Measurements from ENCODE around the gene CGB2.
"Not testable (repeated sequence)": the region's sequence is repeated elsewhere in the genome, so short reads cannot be mapped to it uniquely, and the experiment has no call there.

Gene CGB2

GRCh38 chr19:49028686-49029085 is 3.0 kb upstream of the CGB2 start:
- H3K9me3 ChIP-seq (ENCODE audit: severe bottlenecking); H3K27me3 ChIP-seq (ENCODE audit: insufficient read depth, poor library complexity, severe bottlenecking); ATAC-seq (ENCODE audit: low read depth); H3K36me3 ChIP-seq (ENCODE audit: low read depth); H3K4me3 ChIP-seq (ENCODE audit: severe bottlenecking); H3K27ac ChIP-seq (ENCODE audit: poor library complexity, severe bottlenecking); H3K4me1 ChIP-seq (ENCODE audit: insufficient read depth, poor library complexity, severe bottlenecking); DNase-seq (ENCODE audit: low spot score): not testable (repeated sequence)

GRCh38 chr19:49029749-49030148 is 1.9 kb upstream of the CGB2 start:
- not testable (repeated sequence) for H3K27me3 ChIP-seq (ENCODE audit: insufficient read depth, poor library complexity, severe bottlenecking); H3K36me3 ChIP-seq (ENCODE audit: low read depth); H3K4me1 ChIP-seq (ENCODE audit: insufficient read depth, poor library complexity, severe bottlenecking); H3K27ac ChIP-seq (ENCODE audit: poor library complexity, severe bottlenecking); H3K9me3 ChIP-seq (ENCODE audit: severe bottlenecking); DNase-seq (ENCODE audit: low spot score); H3K4me3 ChIP-seq (ENCODE audit: severe bottlenecking)
- peak; percentile 36; the same call in 1 of the 3 replicates for ATAC-seq (ENCODE audit: low read depth)

DNA sequence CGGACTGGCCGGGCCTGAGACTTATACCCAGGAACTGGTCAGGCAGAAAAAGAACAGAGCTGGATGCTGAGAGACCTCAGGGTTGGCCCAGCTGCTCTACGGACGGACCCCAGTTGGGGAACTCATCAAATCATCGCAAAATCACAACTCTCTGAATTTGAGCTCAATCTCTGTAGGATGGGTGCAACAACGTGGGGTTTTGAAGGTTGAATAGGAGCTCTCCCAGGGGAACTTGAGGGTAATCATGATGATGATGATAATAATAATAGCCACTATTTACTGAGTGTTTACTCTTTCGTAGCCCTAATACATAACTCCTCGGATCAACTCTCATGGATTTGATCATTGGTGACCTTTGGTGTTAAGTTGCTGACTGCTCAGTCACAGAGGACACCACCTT is 1.4 kb upstream of the CGB2 start:
- H3K36me3 ChIP-seq (ENCODE audit: low read depth); ATAC-seq (ENCODE audit: low read depth); H3K9me3 ChIP-seq (ENCODE audit: severe bottlenecking); H3K4me1 ChIP-seq (ENCODE audit: insufficient read depth, poor library complexity, severe bottlenecking); H3K27ac ChIP-seq (ENCODE audit: poor library complexity, severe bottlenecking); DNase-seq (ENCODE audit: low spot score); H3K4me3 ChIP-seq (ENCODE audit: severe bottlenecking); H3K27me3 ChIP-seq (ENCODE audit: insufficient read depth, poor library complexity, severe bottlenecking): not testable (repeated sequence)

DNA sequence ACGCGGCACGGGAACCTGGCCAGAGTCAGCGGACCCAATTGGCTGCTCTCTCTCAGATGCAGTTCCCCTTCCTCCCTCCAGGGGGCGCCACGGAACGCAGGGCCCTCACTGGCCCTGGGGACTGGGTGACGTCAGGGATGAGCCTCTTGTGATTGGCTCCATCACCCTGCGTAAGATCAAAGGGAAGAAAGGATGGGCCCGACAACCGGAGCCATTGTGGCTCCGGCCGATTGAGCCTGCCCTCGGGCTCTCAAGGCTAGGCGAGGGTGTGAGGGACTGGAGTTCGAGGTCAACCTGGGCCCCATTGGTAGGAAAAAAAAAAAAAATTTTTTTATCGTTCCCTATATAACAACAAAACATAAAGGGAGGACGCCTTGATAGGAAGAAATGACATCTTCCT is 5.1 kb downstream of the CGB2 start, which contains the start of gene CGB1:
Gene CGB1, minus strand, starts transcription at position 81 of the 400 bp plus-strand sequence. CDS start 184 bp downstream, outside the sequence.
- H3K27me3 ChIP-seq (ENCODE audit: insufficient read depth, poor library complexity, severe bottlenecking); H3K36me3 ChIP-seq (ENCODE audit: low read depth); H3K4me1 ChIP-seq (ENCODE audit: insufficient read depth, poor library complexity, severe bottlenecking); H3K4me3 ChIP-seq (ENCODE audit: severe bottlenecking); H3K27ac ChIP-seq (ENCODE audit: poor library complexity, severe bottlenecking); H3K9me3 ChIP-seq (ENCODE audit: severe bottlenecking); DNase-seq (ENCODE audit: low spot score); ATAC-seq (ENCODE audit: low read depth): not testable (repeated sequence)
- TF ChIP-seq CTCF (IDR thresholded peaks at IDR 0.05; ENCODE audit: poor library complexity, severe bottlenecking), result peak; percentile 35

GRCh38 chr19:49038111-49038510 is 6.4 kb downstream of the CGB2 start:
- peak overlapping the region; percentile 26 for H3K27ac ChIP-seq (ENCODE audit: poor library complexity, severe bottlenecking)
- not testable (repeated sequence) for DNase-seq (ENCODE audit: low spot score); H3K4me3 ChIP-seq (ENCODE audit: severe bottlenecking); H3K4me1 ChIP-seq (ENCODE audit: insufficient read depth, poor library complexity, severe bottlenecking); H3K27me3 ChIP-seq (ENCODE audit: insufficient read depth, poor library complexity, severe bottlenecking); H3K9me3 ChIP-seq (ENCODE audit: severe bottlenecking); ATAC-seq (ENCODE audit: low read depth); H3K36me3 ChIP-seq (ENCODE audit: low read depth)

DNA sequence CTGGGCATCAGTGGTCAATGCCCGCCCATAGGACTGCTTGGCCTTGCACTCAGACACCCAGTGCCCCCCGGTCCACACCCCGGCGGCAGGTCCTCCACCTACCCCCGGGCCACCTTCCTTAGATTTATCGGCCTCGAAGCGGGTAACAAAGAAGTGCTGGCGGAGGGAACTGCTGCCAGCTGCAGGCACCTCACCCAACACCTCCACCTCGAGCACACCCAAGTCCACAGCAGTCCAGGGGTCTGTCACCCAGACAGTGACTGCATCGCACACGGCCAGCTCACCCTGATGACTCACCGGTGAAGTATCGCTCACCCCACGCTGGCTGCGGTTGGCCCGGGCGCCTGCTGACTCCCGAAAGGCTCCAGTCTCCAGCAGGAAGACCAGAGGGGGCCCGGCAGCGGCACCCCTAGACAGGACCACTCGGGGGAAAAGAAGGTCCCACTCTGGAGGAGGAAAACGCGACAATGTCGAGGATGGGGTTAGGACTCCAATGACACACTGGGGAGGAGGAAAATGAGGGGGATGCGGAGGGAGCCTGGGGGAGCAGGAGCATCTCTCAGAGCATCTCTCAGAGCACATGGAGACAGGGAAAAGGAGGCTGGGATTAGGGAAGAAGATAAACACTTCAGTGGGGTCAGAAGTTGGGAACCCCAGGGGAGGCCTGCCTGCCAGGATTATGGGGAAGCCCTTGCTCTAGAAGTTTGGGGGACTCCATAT is 7.0 kb downstream of the CGB2 start:
- H3K27ac ChIP-seq (ENCODE audit: poor library complexity, severe bottlenecking), result peak overlapping the region; percentile 26
- H3K9me3 ChIP-seq (ENCODE audit: severe bottlenecking); H3K27me3 ChIP-seq (ENCODE audit: insufficient read depth, poor library complexity, severe bottlenecking); DNase-seq (ENCODE audit: low spot score); H3K4me3 ChIP-seq (ENCODE audit: severe bottlenecking); H3K4me1 ChIP-seq (ENCODE audit: insufficient read depth, poor library complexity, severe bottlenecking); H3K36me3 ChIP-seq (ENCODE audit: low read depth): not testable (repeated sequence)
- peak; percentile 82 for ATAC-seq (ENCODE audit: low read depth)

DNA sequence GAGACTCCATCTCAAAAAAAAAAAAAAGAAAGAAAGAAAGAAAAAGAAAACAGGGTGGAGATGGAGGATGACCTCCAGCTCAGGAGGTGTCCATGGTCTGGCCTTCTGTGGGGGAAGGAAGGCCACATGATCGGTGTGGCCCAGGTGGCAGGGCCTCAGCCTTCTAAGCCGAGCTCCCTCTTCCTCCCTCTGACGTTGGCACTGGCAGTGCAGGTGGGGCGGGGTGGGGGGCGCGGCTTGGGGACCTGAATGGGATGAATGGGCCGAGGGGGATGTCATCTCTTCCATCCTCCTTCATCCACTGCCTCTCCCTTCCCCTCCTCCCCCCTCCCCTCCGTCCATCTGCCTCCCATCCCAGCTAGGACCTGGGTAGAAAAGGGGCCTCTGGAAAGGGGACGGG is 8.0 kb downstream of the CGB2 start:
- H3K9me3 ChIP-seq (ENCODE audit: severe bottlenecking); H3K27me3 ChIP-seq (ENCODE audit: insufficient read depth, poor library complexity, severe bottlenecking); ATAC-seq (ENCODE audit: low read depth); DNase-seq (ENCODE audit: low spot score); H3K4me1 ChIP-seq (ENCODE audit: insufficient read depth, poor library complexity, severe bottlenecking); H3K36me3 ChIP-seq (ENCODE audit: low read depth); H3K4me3 ChIP-seq (ENCODE audit: severe bottlenecking); H3K27ac ChIP-seq (ENCODE audit: poor library complexity, severe bottlenecking): not testable (repeated sequence)

GRCh38 chr19:49042177-49042576 is 10.5 kb downstream of the CGB2 start:
- Histone ChIP-seq H3K4me3 (ENCODE audit: severe bottlenecking) (no peak overlapping the region), H3K9me3 (ENCODE audit: severe bottlenecking) (no peaks in the 10 kb centered on the region), H3K27ac (ENCODE audit: poor library complexity, severe bottlenecking) (peak overlapping the region; percentile 11), H3K27me3 (ENCODE audit: insufficient read depth, poor library complexity, severe bottlenecking) (no peaks in the 10 kb centered on the region), H3K36me3 (ENCODE audit: low read depth) (no peaks in the 10 kb centered on the region), H3K4me1 (ENCODE audit: insufficient read depth, poor library complexity, severe bottlenecking) (no peaks in the 10 kb centered on the region)
- ATAC-seq (ENCODE audit: low read depth), result peak; percentile 68
- DNase-seq (ENCODE audit: low spot score), result no peak
- TF ChIP-seq CTCF (IDR thresholded peaks at IDR 0.05; ENCODE audit: poor library complexity, severe bottlenecking), result no peak

GRCh38 chr19:49042666-49043065 is 11.0 kb downstream of the CGB2 start:
- H3K27me3 ChIP-seq (ENCODE audit: insufficient read depth, poor library complexity, severe bottlenecking); H3K9me3 ChIP-seq (ENCODE audit: severe bottlenecking); DNase-seq (ENCODE audit: low spot score); ATAC-seq (ENCODE audit: low read depth); H3K27ac ChIP-seq (ENCODE audit: poor library complexity, severe bottlenecking); H3K4me3 ChIP-seq (ENCODE audit: severe bottlenecking); H3K36me3 ChIP-seq (ENCODE audit: low read depth); H3K4me1 ChIP-seq (ENCODE audit: insufficient read depth, poor library complexity, severe bottlenecking): not testable (repeated sequence)

DNA sequence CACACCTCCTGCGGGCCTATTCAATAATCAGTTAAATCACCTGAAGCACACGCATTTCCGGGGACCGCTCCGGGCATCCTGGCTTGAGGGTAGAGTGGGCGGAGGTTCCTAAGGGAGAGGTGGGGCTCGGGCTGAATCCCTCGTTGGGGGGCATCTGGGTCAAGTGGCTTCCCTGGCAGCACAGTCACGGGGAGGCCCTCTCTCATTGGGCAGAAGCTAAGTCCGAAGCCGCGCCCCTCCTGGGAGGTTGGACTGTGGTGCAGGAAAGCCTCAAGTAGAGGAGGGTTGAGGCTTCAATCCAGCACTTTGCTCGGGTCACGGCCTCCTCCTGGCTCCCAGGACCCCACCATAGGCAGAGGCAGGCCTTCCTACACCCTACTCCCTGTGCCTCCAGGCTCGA is 11.9 kb downstream of the CGB2 start, which contains the start of gene CGB5:
Gene CGB5, plus strand, starts transcription at position 301 of the 400 bp plus-strand sequence. CDS start 362 bp downstream, outside the sequence.
- H3K27me3 ChIP-seq (ENCODE audit: insufficient read depth, poor library complexity, severe bottlenecking); ATAC-seq (ENCODE audit: low read depth); H3K9me3 ChIP-seq (ENCODE audit: severe bottlenecking): not testable (repeated sequence)

More for the DNA sequence above, 11.9 kb downstream of the CGB2 start, which contains the start of gene CGB5:
- not testable (repeated sequence) for H3K27ac ChIP-seq (ENCODE audit: poor library complexity, severe bottlenecking); H3K36me3 ChIP-seq (ENCODE audit: low read depth); DNase-seq (ENCODE audit: low spot score); H3K4me3 ChIP-seq (ENCODE audit: severe bottlenecking); H3K4me1 ChIP-seq (ENCODE audit: insufficient read depth, poor library complexity, severe bottlenecking)
